Tibial nerve (tissue), 4 donors: ENCODE data around the gene TFF3. TPM values are rescaled to one million over a fixed set of nuclear protein-coding genes. Genes with fewer than 3 reads are reported as not detected.

ENCODE experiments used
- DNase-seq, 2 donors: peaks; one replicate each; pipeline ENCODE4 v3.0.0-alpha.2; 2019; ENCODE audit warnings: low spot score in 2 of 2
- H3K27ac ChIP-seq, 4 donors: fragments of 200-600 bp; sonication (generic) in 3 of 4; one replicate each; pipeline ENCODE4 v1.5.1; 2017 to 2019; ENCODE audit warnings: mild to moderate bottlenecking in 1 of 4
- H3K27me3 ChIP-seq, 2 donors: fragments of 200-600 bp; sonication (generic) in 1 of 2; one replicate each; pipeline versions ENCODE4 v1.5.1 to v1.6.0; 2017 to 2019
- H3K36me3 ChIP-seq, 3 donors: fragments of 200-600 bp; sonication (generic); one replicate each; pipeline ENCODE4 v1.5.1; 2018 to 2019
- H3K4me1 ChIP-seq, 4 donors: fragments of 200-600 bp; sonication (generic) in 3 of 4; one replicate each; pipeline ENCODE4 v1.5.1; 2017 to 2019
- H3K4me3 ChIP-seq, 4 donors: fragments of 200-600 bp; sonication (generic) in 3 of 4; one replicate each; pipeline ENCODE4 v1.5.1; 2017 to 2019; ENCODE audit warnings: mild to moderate bottlenecking in 1 of 4, moderate library complexity in 1 of 4
- H3K9me3 ChIP-seq, 4 donors: fragments of 200-600 bp; sonication (generic) in 3 of 4; one replicate each; pipeline ENCODE4 v1.5.1; 2017 to 2019
- CTCF ChIP-seq, 5 experiments: fragments of 200-600 bp in 3 of 5; fragments of 450-650 bp in 2 of 5; sonication (generic) in 3 of 5; IDR thresholded peaks; one replicate each; pipeline ENCODE4 v1.5.1; 2016 to 2019; ENCODE audit warnings: antibody characterized with exemption in 5 of 5, mild to moderate bottlenecking in 3 of 5, moderate library complexity in 2 of 5
- EP300 ChIP-seq, 2 donors: sonication (generic); formaldehyde crosslinking; IDR thresholded peaks; one replicate each; pipeline ENCODE4 v1.6.1; 2017; ENCODE audit warnings: antibody characterized with exemption in 2 of 2, mild to moderate bottlenecking in 1 of 2
- POLR2A ChIP-seq, 2 donors: fragments of 450-650 bp; IDR thresholded peaks; one replicate each; pipeline ENCODE4 v1.6.1; 2017; ENCODE audit warnings: antibody characterized with exemption in 2 of 2, mild to moderate bottlenecking in 2 of 2, moderate library complexity in 2 of 2
- WGBS, 2 donors: methylation state at CpG; one replicate each; pipeline ENCODE4 v1.1.5; 2018; 5-methylcytosine and 5-hydroxymethylcytosine counted together
- total RNA-seq, 4 donors: library from RNA; depleted of rRNA; stranded (reverse); fragments of >200 nt; gene quantifications; one replicate each; pipeline ENCODE4 v1.1.0, GENCODE V29; 2016

TFF3 gene
- total RNA-seq, 4 donors from 2014 or later, result 4.2 to 21.1 (median 13.4) TPM

- TF ChIP-seq CTCF (IDR thresholded peaks at IDR 0.05) (no peak), POLR2A (IDR thresholded peaks at IDR 0.05) (no peak), EP300 (IDR thresholded peaks at IDR 0.05) (no peak)
- H3K36me3 ChIP-seq, result peaks cover 0 to 5% (median 0%) of the 10 kb centered on the region in 3 donors
- no peak overlapping the region for H3K4me3 ChIP-seq
- no peaks in the 10 kb centered on the region for H3K27me3 ChIP-seq
- peak overlapping the region in 2 of 4 donors; percentile 50 to 68 for H3K27ac ChIP-seq
- DNase-seq, result no peak
- WGBS, 2 donors, result 78 to 84% methylated on average over 5 of the region's 5 CpGs
- no peaks in the 10 kb centered on the region for H3K9me3 ChIP-seq
- peaks cover 0 to 12% (median 0%) of the 10 kb centered on the region in 4 donors for H3K4me1 ChIP-seq
These were observed 16.6 kb downstream of the TFF3 start for GRCh38 chr21:42298657-42299056.

GRCh38 chr21:42298237-42298636, 17.0 kb downstream of the TFF3 start:
- Histone ChIP-seq H3K4me1 (peaks cover 0 to 12% (median 0%) of the 10 kb centered on the region in 4 donors), H3K27me3 (no peaks in the 10 kb centered on the region), H3K9me3 (no peaks in the 10 kb centered on the region), H3K27ac (peak overlapping the region in 2 of 4 donors; percentile 50 to 68), H3K36me3 (peaks cover 0 to 5% (median 0%) of the 10 kb centered on the region in 3 donors), H3K4me3 (no peak overlapping the region)
- 74 to 77% methylated on average over 6 of the region's 6 CpGs for WGBS, 2 donors
- DNase-seq, result no peak
- TF ChIP-seq EP300 (IDR thresholded peaks at IDR 0.05) (no peak), POLR2A (IDR thresholded peaks at IDR 0.05) (no peak), CTCF (IDR thresholded peaks at IDR 0.05) (no peak)

- no peak for DNase-seq
- H3K9me3 ChIP-seq, result no peaks in the 10 kb centered on the region
These were observed 17.8 kb downstream of the TFF3 start for GRCh38 chr21:42297377-42297776.

GRCh38 chr21:42296501-42296900, 18.7 kb downstream of the TFF3 start:
- 86% methylated on average over 7 of the region's 7 CpGs for WGBS, 2 donors
- H3K36me3 ChIP-seq, result peaks cover 0 to 14% (median 0%) of the 10 kb centered on the region in 3 donors
- no peaks in the 10 kb centered on the region for H3K9me3 ChIP-seq
- no peaks in the 10 kb centered on the region for H3K27me3 ChIP-seq
- no peak for TF ChIP-seq EP300 (IDR thresholded peaks at IDR 0.05)
- no peak for TF ChIP-seq CTCF (IDR thresholded peaks at IDR 0.05)
- peaks cover 0 to 11% (median 0%) of the 10 kb centered on the region in 4 donors for H3K4me1 ChIP-seq
- H3K27ac ChIP-seq, result peak overlapping the region in 3 of 4 donors; percentile 48 to 82 (median 74)
- H3K4me3 ChIP-seq, result no peak overlapping the region
- no peak for DNase-seq

More at GRCh38 chr21:42297377-42297776, 17.8 kb downstream of the TFF3 start:
- peaks cover 0 to 12% (median 0%) of the 10 kb centered on the region in 4 donors for H3K4me1 ChIP-seq
- no peak for TF ChIP-seq CTCF (IDR thresholded peaks at IDR 0.05)
- no peaks in the 10 kb centered on the region for H3K27me3 ChIP-seq
- 76% methylated on average over 9 of the region's 9 CpGs for WGBS, 2 donors
- peaks cover 0 to 5% (median 0%) of the 10 kb centered on the region in 3 donors for H3K36me3 ChIP-seq
- no peak overlapping the region for H3K4me3 ChIP-seq
- H3K27ac ChIP-seq, result peak overlapping the region in 1 of 4 donors; percentile 82

- WGBS, 2 donors, result 44 to 50% methylated on average over 14 to 15 of the region's 15 CpGs
- DNase-seq, result no peak
- H3K36me3 ChIP-seq, result peaks cover 0 to 20% (median 0%) of the 10 kb centered on the region in 3 donors
These were observed 19.4 kb downstream of the TFF3 start for GRCh38 chr21:42295845-42296244.

More at GRCh38 chr21:42295845-42296244, 19.4 kb downstream of the TFF3 start:
- no peaks in the 10 kb centered on the region for H3K9me3 ChIP-seq
- TF ChIP-seq EP300 (IDR thresholded peaks at IDR 0.05) (peak in 1 of 2 donors; percentile 72), POLR2A (IDR thresholded peaks at IDR 0.05) (no peak), CTCF (IDR thresholded peaks at IDR 0.05) (no peak)
- H3K27ac ChIP-seq, result peak overlapping the region in 3 of 4 donors; percentile 48 to 82 (median 74)
- H3K27me3 ChIP-seq, result no peaks in the 10 kb centered on the region
- no peak overlapping the region for H3K4me3 ChIP-seq
- H3K4me1 ChIP-seq, result peaks cover 0 to 8% (median 0%) of the 10 kb centered on the region in 4 donors
